IPS-NIHi7 (cell line): ENCODE data around the gene GMPPA.

ENCODE experiments used
- DNase-seq: peaks from one replicate; pipeline ENCODE4 v3.0.0; 2012; ENCODE audit warnings: mixed read lengths; ENCODE audit errors: extremely low spot score

GMPPA gene

GRCh38 chr2:219539926-219540678, 41.4 kb downstream of the GMPPA start:
- no peak for DNase-seq

GRCh38 chr2:219540784-219541504, 42.3 kb downstream of the GMPPA start:
- DNase-seq: no peak

GRCh38 chr2:219541611-219542180, 43.0 kb downstream of the GMPPA start:
- peak; percentile 76 for DNase-seq

GRCh38 chr2:219542931-219543595, 44.4 kb downstream of the GMPPA start:
- no peak for DNase-seq

GRCh38 chr2:219543596-219544358, 45.1 kb downstream of the GMPPA start, which contains the start of the genes CHPF and TMEM198:
Gene CHPF (minus strand): TSS chr2:219543809. CDS start chr2:219543538, 271 bp downstream.
Gene TMEM198 (plus strand): TSS chr2:219544028. CDS start chr2:219544728, 700 bp downstream.
- peak; percentile 98 for DNase-seq

GRCh38 chr2:219544567-219544966, 45.9 kb downstream of the GMPPA start:
- DNase-seq: no peak

GRCh38 chr2:219545295-219545942, 46.7 kb downstream of the GMPPA start:
- DNase-seq: no peak

- DNase-seq: no peak
Measured at GRCh38 chr2:219545943-219546352, 47.3 kb downstream of the GMPPA start.

- DNase-seq: no peak
Measured at GRCh38 chr2:219547621-219548020, 48.9 kb downstream of the GMPPA start.

GRCh38 chr2:219548990-219549389, 50.3 kb downstream of the GMPPA start:
- DNase-seq: no peak

- no peak for DNase-seq
Measured at GRCh38 chr2:219549619-219550018, 50.9 kb downstream of the GMPPA start.

- no peak for DNase-seq
Measured at GRCh38 chr2:219551441-219552381, 53.0 kb downstream of the GMPPA start.

- peak; percentile 91 for DNase-seq
Measured at GRCh38 chr2:219552382-219553167, 53.9 kb downstream of the GMPPA start.

GRCh38 chr2:219553168-219553417, 54.4 kb downstream of the GMPPA start:
- no peak for DNase-seq

GRCh38 chr2:219553463-219553963, 54.8 kb downstream of the GMPPA start:
- DNase-seq: no peak

GRCh38 chr2:219554350-219554749, 55.7 kb downstream of the GMPPA start:
- DNase-seq: no peak

- no peak for DNase-seq
Measured at GRCh38 chr2:219555956-219556355, 57.3 kb downstream of the GMPPA start.

GRCh38 chr2:219556413-219556812, 57.7 kb downstream of the GMPPA start:
- DNase-seq: no peak
